Measurements from ENCODE around the gene EPHA6.

The EPHA6 gene

GRCh38 chr3:97277708-97278107 is 463.3 kb downstream of the EPHA6 start:
- no peak for DNase-seq (ENCODE audit: low read depth in 2 of 2)

GRCh38 chr3:97278506-97278905 is 464.1 kb downstream of the EPHA6 start:
- DNase-seq (ENCODE audit: low read depth in 2 of 2) = no peak

- DNase-seq (ENCODE audit: low read depth in 2 of 2) = no peak
Measured at GRCh38 chr3:97291901-97292300, 477.5 kb downstream of the EPHA6 start.

GRCh38 chr3:97293596-97294131 is 479.3 kb downstream of the EPHA6 start:
- DNase-seq (ENCODE audit: low read depth in 2 of 2) = no peak

- DNase-seq (ENCODE audit: low read depth in 2 of 2) = no peak
Measured at GRCh38 chr3:97297032-97297431, 482.6 kb downstream of the EPHA6 start.

- no peak for DNase-seq (ENCODE audit: low read depth in 2 of 2)
Measured at GRCh38 chr3:97301114-97301513, 486.7 kb downstream of the EPHA6 start.

GRCh38 chr3:97306226-97306625 is 491.8 kb downstream of the EPHA6 start:
- DNase-seq (ENCODE audit: low read depth in 2 of 2) = no peak

- no peak for DNase-seq (ENCODE audit: low read depth in 2 of 2)
Measured at GRCh38 chr3:97338375-97338774, 524.0 kb downstream of the EPHA6 start.

GRCh38 chr3:97340940-97341339 is 526.5 kb downstream of the EPHA6 start:
- no peak for DNase-seq (ENCODE audit: low read depth in 2 of 2)

- no peak for DNase-seq (ENCODE audit: low read depth in 2 of 2)
Measured at GRCh38 chr3:97347780-97348179, 533.4 kb downstream of the EPHA6 start.

- no peak for DNase-seq (ENCODE audit: low read depth in 2 of 2)
Measured at GRCh38 chr3:97350971-97351370, 536.6 kb downstream of the EPHA6 start.

- DNase-seq (ENCODE audit: low read depth in 2 of 2) = no peak
Measured at GRCh38 chr3:97353176-97353575, 538.8 kb downstream of the EPHA6 start.

- DNase-seq (ENCODE audit: low read depth in 2 of 2) = no peak
Measured at GRCh38 chr3:97359977-97360376, 545.6 kb downstream of the EPHA6 start.

GRCh38 chr3:97360804-97361203 is 546.4 kb downstream of the EPHA6 start:
- no peak for DNase-seq (ENCODE audit: low read depth in 2 of 2)

GRCh38 chr3:97384583-97384982 is 570.2 kb downstream of the EPHA6 start:
- no peak for DNase-seq (ENCODE audit: low read depth in 2 of 2)

GRCh38 chr3:97388774-97389173 is 574.4 kb downstream of the EPHA6 start:
- no peak for DNase-seq (ENCODE audit: low read depth in 2 of 2)

- no peak for DNase-seq (ENCODE audit: low read depth in 2 of 2)
Measured at GRCh38 chr3:97389936-97390335, 575.5 kb downstream of the EPHA6 start.

- no peak for DNase-seq (ENCODE audit: low read depth in 2 of 2)
Measured at GRCh38 chr3:97391167-97391566, 576.8 kb downstream of the EPHA6 start.

GRCh38 chr3:97409612-97410011 is 595.2 kb downstream of the EPHA6 start:
- no peak for DNase-seq (ENCODE audit: low read depth in 2 of 2)

- DNase-seq (ENCODE audit: low read depth in 2 of 2) = no peak
Measured at GRCh38 chr3:97421565-97421964, 607.2 kb downstream of the EPHA6 start.

GRCh38 chr3:97425002-97425401 is 610.6 kb downstream of the EPHA6 start:
- no peak for DNase-seq (ENCODE audit: low read depth in 2 of 2)

- DNase-seq (ENCODE audit: low read depth in 2 of 2) = no peak
Measured at GRCh38 chr3:97430601-97431000, 616.2 kb downstream of the EPHA6 start.

- DNase-seq (ENCODE audit: low read depth in 2 of 2) = no peak
Measured at GRCh38 chr3:97432914-97433313, 618.5 kb downstream of the EPHA6 start.

GRCh38 chr3:97438131-97438530 is 623.7 kb downstream of the EPHA6 start:
- DNase-seq (ENCODE audit: low read depth in 2 of 2) = no peak

- no peak for DNase-seq (ENCODE audit: low read depth in 2 of 2)
Measured at GRCh38 chr3:97439373-97439772, 625.0 kb downstream of the EPHA6 start.

All from stimulated activated CD8-positive, alpha-beta memory T cell treated with anti-CD3 and anti-CD28 coated beads, Interleukin-15, amount 100 ng/mL, for 48 hours (primary cell).